ENCODE measurements around the gene SPDEF.

Gene SPDEF

GRCh38 chr6:34556031-34556471 lies at the start of gene SPDEF:
SPDEF (minus strand) TSS chr6:34556329; CDS start chr6:34544455, 11,874 bp downstream.
- DNase-seq (ENCODE audit: low spot score) = no peak

- no peak for DNase-seq (ENCODE audit: low spot score)
Measured at GRCh38 chr6:34603707-34604106, 47.6 kb upstream of the SPDEF start.

- no peak for DNase-seq (ENCODE audit: low spot score)
Measured at GRCh38 chr6:34602318-34603111, 46.4 kb upstream of the SPDEF start.

GRCh38 chr6:34601706-34602105 lies 45.6 kb upstream of the SPDEF start:
- no peak for DNase-seq (ENCODE audit: low spot score)

- no peak for DNase-seq (ENCODE audit: low spot score)
Measured at GRCh38 chr6:34600796-34601195, 44.7 kb upstream of the SPDEF start.

GRCh38 chr6:34600101-34600500 lies 44.0 kb upstream of the SPDEF start:
- DNase-seq (ENCODE audit: low spot score) = no peak

GRCh38 chr6:34598712-34599111 lies 42.6 kb upstream of the SPDEF start:
- no peak for DNase-seq (ENCODE audit: low spot score)

GRCh38 chr6:34597605-34598353 lies 41.6 kb upstream of the SPDEF start:
- DNase-seq (ENCODE audit: low spot score) = no peak

GRCh38 chr6:34596798-34597197 lies 40.7 kb upstream of the SPDEF start:
- DNase-seq (ENCODE audit: low spot score) = no peak

- peak; percentile 41 for DNase-seq (ENCODE audit: low spot score)
Measured at GRCh38 chr6:34595332-34596184, 39.4 kb upstream of the SPDEF start.

GRCh38 chr6:34593701-34594100 lies 37.6 kb upstream of the SPDEF start:
- DNase-seq (ENCODE audit: low spot score) = no peak

GRCh38 chr6:34592208-34592952 lies 36.3 kb upstream of the SPDEF start:
- DNase-seq (ENCODE audit: low spot score) = no peak

- no peak for DNase-seq (ENCODE audit: low spot score)
Measured at GRCh38 chr6:34589691-34590090, 33.6 kb upstream of the SPDEF start.

- DNase-seq (ENCODE audit: low spot score) = no peak
Measured at GRCh38 chr6:34589140-34589539, 33.0 kb upstream of the SPDEF start.

GRCh38 chr6:34587851-34588250 lies 31.7 kb upstream of the SPDEF start:
- DNase-seq (ENCODE audit: low spot score) = no peak

GRCh38 chr6:34587325-34587724 lies 31.2 kb upstream of the SPDEF start:
- no peak for DNase-seq (ENCODE audit: low spot score)

- no peak for DNase-seq (ENCODE audit: low spot score)
Measured at GRCh38 chr6:34586327-34587040, 30.4 kb upstream of the SPDEF start.

GRCh38 chr6:34585512-34586061 lies 29.5 kb upstream of the SPDEF start:
- peak; percentile 81 for DNase-seq (ENCODE audit: low spot score)

- no peak for DNase-seq (ENCODE audit: low spot score)
Measured at GRCh38 chr6:34585108-34585507, 29.0 kb upstream of the SPDEF start.

- DNase-seq (ENCODE audit: low spot score) = no peak
Measured at GRCh38 chr6:34584694-34585093, 28.6 kb upstream of the SPDEF start.
